Kidney epithelial cell (primary cell): ENCODE results near the gene CTBP2. TPM values are rescaled to one million over a fixed set of nuclear protein-coding genes. Genes with fewer than 3 reads are reported as not detected.

Source experiments
- DNase-seq: peaks from one replicate; pipeline ENCODE4 v3.0.0-alpha.2; 2010; ENCODE audit warnings: low read depth
- H3K27me3 ChIP-seq: 2 replicates; pipeline ENCODE4 v1.6.0; 2011; ENCODE audit warnings: low read length; ENCODE audit not compliant: control insufficient read depth, insufficient read depth
- H3K36me3 ChIP-seq: 2 replicates; pipeline ENCODE4 v1.5.1; 2011; ENCODE audit warnings: low read length; ENCODE audit not compliant: control insufficient read depth, insufficient read depth
- H3K4me3 ChIP-seq: 2 replicates; pipeline ENCODE4 v1.5.1; 2011; ENCODE audit warnings: low read depth, mild to moderate bottlenecking, control low read depth, low read length
- total RNA-seq: library from RNA; depleted of rRNA; stranded (reverse); fragments of >200 nt; gene quantifications from 2 replicates; pipeline ENCODE4 v1.2.3, GENCODE V29; 2015
- TF ChIP-seq, protein P1 (sequence below): IDR thresholded peaks from 2 replicates; pipeline ENCODE4 v1.5.1; 2011; ENCODE audit warnings: mild to moderate bottlenecking, moderate library complexity, low read length, control low read depth, inconsistent platforms; ENCODE audit not compliant: insufficient read depth, poor library complexity, severe bottlenecking

CTBP2 gene
- total RNA-seq, 1 donor from 2014 or later: 136 TPM

GRCh38 chr10:125033146-125033924 is 127.0 kb downstream of the CTBP2 start:
- TF ChIP-seq, protein P1, sequence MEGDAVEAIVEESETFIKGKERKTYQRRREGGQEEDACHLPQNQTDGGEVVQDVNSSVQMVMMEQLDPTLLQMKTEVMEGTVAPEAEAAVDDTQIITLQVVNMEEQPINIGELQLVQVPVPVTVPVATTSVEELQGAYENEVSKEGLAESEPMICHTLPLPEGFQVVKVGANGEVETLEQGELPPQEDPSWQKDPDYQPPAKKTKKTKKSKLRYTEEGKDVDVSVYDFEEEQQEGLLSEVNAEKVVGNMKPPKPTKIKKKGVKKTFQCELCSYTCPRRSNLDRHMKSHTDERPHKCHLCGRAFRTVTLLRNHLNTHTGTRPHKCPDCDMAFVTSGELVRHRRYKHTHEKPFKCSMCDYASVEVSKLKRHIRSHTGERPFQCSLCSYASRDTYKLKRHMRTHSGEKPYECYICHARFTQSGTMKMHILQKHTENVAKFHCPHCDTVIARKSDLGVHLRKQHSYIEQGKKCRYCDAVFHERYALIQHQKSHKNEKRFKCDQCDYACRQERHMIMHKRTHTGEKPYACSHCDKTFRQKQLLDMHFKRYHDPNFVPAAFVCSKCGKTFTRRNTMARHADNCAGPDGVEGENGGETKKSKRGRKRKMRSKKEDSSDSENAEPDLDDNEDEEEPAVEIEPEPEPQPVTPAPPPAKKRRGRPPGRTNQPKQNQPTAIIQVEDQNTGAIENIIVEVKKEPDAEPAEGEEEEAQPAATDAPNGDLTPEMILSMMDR: no peak
- Histone ChIP-seq H3K27me3 (no peaks in the 10 kb centered on the region), H3K4me3 (no peak overlapping the region), H3K36me3 (no peaks in the 10 kb centered on the region)
- DNase-seq: no peak

GRCh38 chr10:125032474-125033020 is 127.8 kb downstream of the CTBP2 start:
- Histone ChIP-seq H3K4me3 (no peak overlapping the region), H3K36me3 (no peaks in the 10 kb centered on the region), H3K27me3 (no peaks in the 10 kb centered on the region)
- no peak for DNase-seq
- TF ChIP-seq, protein P1: no peak

DNA sequence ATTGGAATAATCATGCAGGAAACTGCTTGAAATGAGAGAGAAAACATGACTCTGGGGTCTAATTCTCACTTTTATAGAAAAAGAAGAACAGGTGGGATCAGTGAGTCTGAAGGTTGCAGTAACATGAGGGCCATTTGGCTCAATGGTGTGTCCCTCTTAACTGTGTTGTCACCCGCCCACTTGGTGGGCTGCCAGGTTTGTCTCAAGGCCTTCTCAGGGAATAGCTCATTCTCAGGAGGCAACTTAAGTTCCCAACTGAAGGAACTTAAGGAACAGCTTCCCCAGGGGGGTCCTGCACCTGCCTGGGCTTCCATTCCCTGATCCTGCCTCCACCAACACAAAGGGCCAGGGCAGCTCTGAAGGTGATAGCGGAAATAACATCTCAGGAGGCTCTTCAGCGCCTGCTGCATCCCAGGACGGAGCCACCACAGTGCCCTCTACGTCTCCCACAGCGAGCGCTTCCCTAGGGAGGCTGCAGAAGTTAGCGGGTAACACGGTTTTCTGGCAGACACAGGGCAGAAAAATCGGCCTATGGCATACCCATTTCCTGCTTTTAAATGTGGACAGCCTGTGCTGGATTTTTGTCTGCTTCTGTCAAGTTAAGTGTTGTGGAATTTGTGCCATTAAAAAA is 129.7 kb downstream of the CTBP2 start:
- no peak for DNase-seq
- no peak overlapping the region for H3K4me3 ChIP-seq
- H3K27me3 ChIP-seq: no peaks in the 10 kb centered on the region
- TF ChIP-seq, protein P1: no peak
- no peaks in the 10 kb centered on the region for H3K36me3 ChIP-seq

- Histone ChIP-seq H3K36me3 (no peaks in the 10 kb centered on the region), H3K27me3 (no peaks in the 10 kb centered on the region), H3K4me3 (no peak overlapping the region)
- TF ChIP-seq, protein P1: no peak
- DNase-seq: peak; percentile 25
These were observed 130.7 kb downstream of the CTBP2 start for GRCh38 chr10:125029584-125030242.

- Histone ChIP-seq H3K4me3 (no peak overlapping the region), H3K36me3 (no peaks in the 10 kb centered on the region), H3K27me3 (no peaks in the 10 kb centered on the region)
- TF ChIP-seq, protein P1: no peak
- DNase-seq: no peak
These were observed 132.2 kb downstream of the CTBP2 start for GRCh38 chr10:125027871-125028869.
